Liver (tissue), 9 donors: ENCODE data around the gene CRLF1. TPM values are rescaled to one million over a fixed set of nuclear protein-coding genes. Genes with fewer than 3 reads are reported as not detected.

Experiments
- DNase-seq: peaks from one replicate; pipeline ENCODE4 v3.0.0-alpha.2; 2017; ENCODE audit warnings: low spot score
- H3K27ac ChIP-seq, 2 donors: one replicate each; pipeline ENCODE4 v1.7.0; 2013; ENCODE audit warnings: inconsistent platforms in 2 of 2, low read length in 2 of 2, control low read depth in 1 of 2, low read depth in 1 of 2, mild to moderate bottlenecking in 1 of 2
- H3K27me3 ChIP-seq, 4 donors: one replicate each; pipeline versions ENCODE4 v1.6.1 to v1.7.0; 2013; ENCODE audit warnings: low read length in 3 of 4, inconsistent platforms in 1 of 4, mild to moderate bottlenecking in 1 of 4, moderate library complexity in 1 of 4; ENCODE audit not compliant: control insufficient read depth in 4 of 4, insufficient read depth in 4 of 4
- H3K36me3 ChIP-seq, 4 donors: one replicate each; pipeline versions ENCODE4 v1.6.1 to v1.7.0; 2013; ENCODE audit warnings: low read length in 3 of 4, mild to moderate bottlenecking in 3 of 4, low read depth in 1 of 4, moderate library complexity in 1 of 4; ENCODE audit not compliant: control insufficient read depth in 4 of 4, insufficient read depth in 3 of 4
- H3K4me1 ChIP-seq, 4 donors: one replicate each; pipeline versions ENCODE4 v1.6.1 to v1.7.0; 2013; ENCODE audit warnings: low read length in 3 of 4, mild to moderate bottlenecking in 3 of 4, moderate library complexity in 1 of 4; ENCODE audit not compliant: control insufficient read depth in 4 of 4, insufficient read depth in 4 of 4
- H3K4me3 ChIP-seq, 3 donors: one replicate each; pipeline versions ENCODE4 v1.6.1 to v1.7.0; 2013; ENCODE audit warnings: low read length in 3 of 3, control low read depth in 1 of 3, low read depth in 1 of 3, mild to moderate bottlenecking in 1 of 3
- H3K9ac ChIP-seq, 2 donors: one replicate each; pipeline ENCODE4 v1.7.0; 2013; ENCODE audit warnings: low read length in 2 of 2, mild to moderate bottlenecking in 2 of 2, moderate library complexity in 2 of 2, control low read depth in 1 of 2, low read depth in 1 of 2
- H3K9me3 ChIP-seq, 4 donors: one replicate each; pipeline versions ENCODE4 v1.6.1 to v1.7.0; 2013; ENCODE audit warnings: low read length in 3 of 4; ENCODE audit not compliant: control insufficient read depth in 4 of 4
- ATF3 ChIP-seq: IDR thresholded peaks from 2 replicates; pipeline ENCODE4 v1.6.1; 2016; ENCODE audit warnings: antibody characterized with exemption
- FOXA1 ChIP-seq: IDR thresholded peaks from 2 replicates; pipeline ENCODE4 v1.6.1; 2016; ENCODE audit warnings: antibody characterized with exemption
- GABPA ChIP-seq, 2 donors: IDR thresholded peaks in 1 of 2; conservative IDR thresholded peaks in 1 of 2; 2 replicates each; pipeline ENCODE4 v1.6.1; 2016; ENCODE audit warnings: antibody characterized with exemption in 2 of 2, mild to moderate bottlenecking in 1 of 2, moderate library complexity in 1 of 2
- HNF4A ChIP-seq, 2 donors: conservative IDR thresholded peaks; 2 replicates each; pipeline ENCODE4 v1.6.1; 2016; ENCODE audit warnings: antibody characterized with exemption in 2 of 2, mild to moderate bottlenecking in 2 of 2
- JUND ChIP-seq, 2 donors: IDR thresholded peaks; 2 replicates each; pipeline ENCODE4 v1.6.1; 2016; ENCODE audit warnings: antibody characterized with exemption in 2 of 2
- NR2F2 ChIP-seq: IDR thresholded peaks from 2 replicates; pipeline ENCODE4 v1.6.1; 2016; ENCODE audit warnings: antibody characterized with exemption
- REST ChIP-seq: IDR thresholded peaks from 2 replicates; pipeline ENCODE4 v1.6.1; 2016; ENCODE audit warnings: antibody characterized with exemption, mild to moderate bottlenecking
- RXRA ChIP-seq, 2 donors: IDR thresholded peaks; 2 replicates each; pipeline ENCODE4 v1.6.1; 2017 to 2018; ENCODE audit warnings: antibody characterized with exemption in 2 of 2, mild to moderate bottlenecking in 1 of 2
- SP1 ChIP-seq: IDR thresholded peaks from 2 replicates; pipeline ENCODE4 v1.6.1; 2018; ENCODE audit warnings: antibody characterized with exemption, mild to moderate bottlenecking
- TAF1 ChIP-seq: conservative IDR thresholded peaks from 2 replicates; pipeline ENCODE4 v1.6.1; 2016; ENCODE audit warnings: antibody characterized with exemption, mild to moderate bottlenecking
- YY1 ChIP-seq: IDR thresholded peaks from 2 replicates; pipeline ENCODE4 v1.6.1; 2016; ENCODE audit warnings: antibody characterized with exemption, mild to moderate bottlenecking
- ZBTB33 ChIP-seq: IDR thresholded peaks from 2 replicates; pipeline ENCODE4 v1.6.1; 2016; ENCODE audit warnings: antibody characterized with exemption
- WGBS: extraction: QIAGEN DNeasy Blood & Tissue Kit; methylation state at CpG from one replicate; pipeline ENCODE4 v1.1.7; 2013; 5-methylcytosine and 5-hydroxymethylcytosine counted together
- polyA plus RNA-seq, 2 donors: library from polyadenylated mRNA; stranded (reverse) in 1 of 2; unstranded in 1 of 2; fragments of 200-250 nt in 1 of 2; fragments of >200 nt in 1 of 2; fragmentation: Nextera tagmentation in 1 of 2; extraction: Ambion mirVana in 1 of 2; gene quantifications; one replicate each; pipeline versions ENCODE4 v1.2.1 to v1.2.3, GENCODE V29; 2013 to 2015
- total RNA-seq, 2 donors: library from RNA; depleted of rRNA; stranded (reverse); fragments of >200 nt; gene quantifications; one replicate each; pipeline ENCODE4 v1.2.3, GENCODE V29; 2014
- TF ChIP-seq, protein P1 (sequence below): fragments of 150-350 bp; IDR thresholded peaks from 2 replicates; pipeline ENCODE4 v1.5.1; 2017; ENCODE audit warnings: improper control_type of control experiment, low read depth, low read length; ENCODE audit not compliant: missing input control
- donor health status: healthy.
- donor health status: healthy.
- donor health status: healthy.
- donor health status: healthy.
- donor health status: healthy.

CRLF1 gene
- total and polyA plus RNA-seq, 4 donors, result 0.49 to 1.9 (median 1.6) TPM; not detected in 1

DNA sequence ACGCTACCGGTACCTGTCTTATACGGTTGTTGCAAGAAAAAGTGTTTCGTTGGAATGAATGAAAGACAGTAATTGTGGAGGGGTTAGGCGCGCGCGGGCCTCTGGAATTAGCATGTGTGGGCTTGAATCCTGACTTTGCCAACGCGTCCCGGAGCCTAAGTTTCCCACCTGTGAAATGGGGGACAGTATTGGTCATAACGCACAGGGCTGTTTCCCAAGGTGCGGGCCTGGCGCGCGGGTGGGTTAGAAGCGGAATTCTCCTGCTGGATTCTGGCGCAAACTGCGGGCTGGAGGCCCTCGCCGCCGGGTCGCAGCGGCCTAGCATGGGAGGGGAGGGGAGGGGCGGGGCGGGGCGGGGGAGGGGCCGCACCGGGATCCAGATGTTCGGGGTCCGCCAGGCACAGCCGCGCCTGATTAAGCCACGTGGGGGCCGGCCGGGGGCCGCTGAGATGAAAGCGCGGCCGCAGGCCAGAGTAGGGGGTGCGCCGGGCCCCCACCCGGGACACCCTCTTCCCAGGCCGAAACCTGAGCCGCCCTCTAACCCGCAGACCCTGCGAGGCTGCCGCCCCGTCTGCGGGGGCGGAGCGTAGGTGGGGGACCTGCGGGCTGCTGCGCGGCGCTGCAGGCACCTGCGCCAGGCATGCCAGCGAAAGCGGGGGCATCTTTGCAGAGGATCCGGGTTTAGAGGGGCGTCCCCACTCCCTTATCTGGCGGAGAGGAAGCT, 4.9 kb upstream of the CRLF1 start:
- 3% methylated on average over 62 of the region's 62 CpGs for WGBS
- no peak overlapping the region for H3K27ac ChIP-seq
- H3K4me1 ChIP-seq, result peaks cover 0 to 19% (median 7%) of the 10 kb centered on the region in 4 donors
- no peak for TF ChIP-seq ZBTB33
- TF ChIP-seq, protein P1, sequence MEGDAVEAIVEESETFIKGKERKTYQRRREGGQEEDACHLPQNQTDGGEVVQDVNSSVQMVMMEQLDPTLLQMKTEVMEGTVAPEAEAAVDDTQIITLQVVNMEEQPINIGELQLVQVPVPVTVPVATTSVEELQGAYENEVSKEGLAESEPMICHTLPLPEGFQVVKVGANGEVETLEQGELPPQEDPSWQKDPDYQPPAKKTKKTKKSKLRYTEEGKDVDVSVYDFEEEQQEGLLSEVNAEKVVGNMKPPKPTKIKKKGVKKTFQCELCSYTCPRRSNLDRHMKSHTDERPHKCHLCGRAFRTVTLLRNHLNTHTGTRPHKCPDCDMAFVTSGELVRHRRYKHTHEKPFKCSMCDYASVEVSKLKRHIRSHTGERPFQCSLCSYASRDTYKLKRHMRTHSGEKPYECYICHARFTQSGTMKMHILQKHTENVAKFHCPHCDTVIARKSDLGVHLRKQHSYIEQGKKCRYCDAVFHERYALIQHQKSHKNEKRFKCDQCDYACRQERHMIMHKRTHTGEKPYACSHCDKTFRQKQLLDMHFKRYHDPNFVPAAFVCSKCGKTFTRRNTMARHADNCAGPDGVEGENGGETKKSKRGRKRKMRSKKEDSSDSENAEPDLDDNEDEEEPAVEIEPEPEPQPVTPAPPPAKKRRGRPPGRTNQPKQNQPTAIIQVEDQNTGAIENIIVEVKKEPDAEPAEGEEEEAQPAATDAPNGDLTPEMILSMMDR, result no peak
- TF ChIP-seq YY1, result no peak
- TF ChIP-seq ATF3, result no peak
- TF ChIP-seq GABPA (IDR thresholded peaks at IDR 0.05 in 1 of 2, conservative IDR thresholded peaks at IDR 0.05 in 1 of 2), result no peak
- TF ChIP-seq SP1, result no peak
- TF ChIP-seq REST, result no peak
- TF ChIP-seq NR2F2, result no peak
- no peak for TF ChIP-seq FOXA1
- no peak for TF ChIP-seq JUND (IDR thresholded peaks at IDR 0.05)
- no peak for TF ChIP-seq TAF1
- no peak for TF ChIP-seq RXRA (IDR thresholded peaks at IDR 0.05)
- no peak for TF ChIP-seq HNF4A (conservative IDR thresholded peaks at IDR 0.05)
- H3K36me3 ChIP-seq, result no peaks in the 10 kb centered on the region
- H3K9ac ChIP-seq, result no peak overlapping the region
- H3K27me3 ChIP-seq, result peaks cover 0 to 18% (median 14%) of the 10 kb centered on the region in 4 donors
- DNase-seq, result no peak
- no peak overlapping the region for H3K4me3 ChIP-seq
- H3K9me3 ChIP-seq, result no peaks in the 10 kb centered on the region
